Measurements from ENCODE around the gene ZDHHC24. TPM values are rescaled to one million over a fixed set of nuclear protein-coding genes. Genes with fewer than 3 reads are reported as not detected.

Gene ZDHHC24
- polyA plus RNA-seq, 1 donor from 2014 or later: 15.9 TPM

- Histone ChIP-seq H3K4me2 (ENCODE audit: low read length) (no peak overlapping the region), H3K36me3 (ENCODE audit: insufficient read depth, low read length) (no peaks in the 10 kb centered on the region), H3K9ac (ENCODE audit: low read length) (no peak overlapping the region), H3F3A (ENCODE audit: insufficient read depth, low read length, poor library complexity, severe bottlenecking) (no peaks in the 10 kb centered on the region), H4K20me1 (ENCODE audit: insufficient read depth) (no peaks in the 10 kb centered on the region), H3K79me2 (replicated peaks; ENCODE audit: insufficient read depth, low read length) (peaks cover 7% of the 10 kb centered on the region), H3K9me2 (ENCODE audit: insufficient read depth, low read length) (no peaks in the 10 kb centered on the region), H3K27ac (ENCODE audit: low read length) (no peak overlapping the region), H3K27me3 (ENCODE audit: insufficient read depth, low read depth, low read length) (no peaks in the 10 kb centered on the region), H3K4me3 (ENCODE audit: low read length) (no peak overlapping the region), H2AFZ (ENCODE audit: low read depth, low read length) (no peak overlapping the region), H3K9me3 (ENCODE audit: low read length) (no peaks in the 10 kb centered on the region)
- TF ChIP-seq EZH2 (IDR thresholded peaks at IDR 0.05; ENCODE audit: borderline replicate concordance, insufficient read depth, low read length, poor library complexity, severe bottlenecking) (no peak), SMC3 (conservative IDR thresholded peaks at IDR 0.05; ENCODE audit: poor library complexity) (no peak), TAF1 (IDR thresholded peaks at IDR 0.05; ENCODE audit: low read depth) (no peak), MXI1 (conservative IDR thresholded peaks at IDR 0.05; ENCODE audit: poor library complexity, severe bottlenecking) (no peak), RAD21 (conservative IDR thresholded peaks at IDR 0.05) (no peak)
Observed at GRCh38 chr11:66475349-66476172, 70.3 kb downstream of the ZDHHC24 start.

GRCh38 chr11:66473608-66474515 lies 72.0 kb downstream of the ZDHHC24 start:
- TF ChIP-seq CTCF (IDR thresholded peaks at IDR 0.05; ENCODE audit: poor library complexity, severe bottlenecking) (no peak), RAD21 (conservative IDR thresholded peaks at IDR 0.05) (no peak), REST (IDR thresholded peaks at IDR 0.05; ENCODE audit: borderline replicate concordance) (no peak), POLR2AphosphoS5 (IDR thresholded peaks at IDR 0.05) (no peak), EZH2 (IDR thresholded peaks at IDR 0.05; ENCODE audit: borderline replicate concordance, insufficient read depth, low read length, poor library complexity, severe bottlenecking) (no peak), MXI1 (conservative IDR thresholded peaks at IDR 0.05; ENCODE audit: poor library complexity, severe bottlenecking) (no peak), TAF1 (IDR thresholded peaks at IDR 0.05; ENCODE audit: low read depth) (no peak), EP300 (conservative IDR thresholded peaks at IDR 0.05; ENCODE audit: poor library complexity, severe bottlenecking) (no peak), SMC3 (conservative IDR thresholded peaks at IDR 0.05; ENCODE audit: poor library complexity) (no peak)

More at GRCh38 chr11:66473608-66474515, 72.0 kb downstream of the ZDHHC24 start:
- H3K9ac ChIP-seq (ENCODE audit: low read length): no peak overlapping the region
- H2AFZ ChIP-seq (ENCODE audit: low read depth, low read length): no peak overlapping the region
- H3K79me2 ChIP-seq (replicated peaks; ENCODE audit: insufficient read depth, low read length): peaks cover 1% of the 10 kb centered on the region
- H3K27ac ChIP-seq (ENCODE audit: low read length): no peak overlapping the region
- no peaks in the 10 kb centered on the region for H3K9me2 ChIP-seq (ENCODE audit: insufficient read depth, low read length)
- no peak overlapping the region for H3K4me2 ChIP-seq (ENCODE audit: low read length)
- no peaks in the 10 kb centered on the region for H3K9me3 ChIP-seq (ENCODE audit: low read length)
- H3K27me3 ChIP-seq (ENCODE audit: insufficient read depth, low read depth, low read length): no peaks in the 10 kb centered on the region
- no peaks in the 10 kb centered on the region for H3K36me3 ChIP-seq (ENCODE audit: insufficient read depth, low read length)
- H4K20me1 ChIP-seq (ENCODE audit: insufficient read depth): no peaks in the 10 kb centered on the region
- H3F3A ChIP-seq (ENCODE audit: insufficient read depth, low read length, poor library complexity, severe bottlenecking): no peaks in the 10 kb centered on the region
- H3K4me3 ChIP-seq (ENCODE audit: low read length): no peak overlapping the region
